Natural killer cell (primary cell): ENCODE measurements around the gene TAF4. TPM values are rescaled to one million over a fixed set of nuclear protein-coding genes. Genes with fewer than 3 reads are reported as not detected.

Source experiments
- ATAC-seq, 3 donors: fragments of 150-1000 bp in 2 of 3; fragments of 200-7000 bp in 1 of 3; cut with Tn5 transposase; 1 replicate in 1 of 3; 2 replicates in 2 of 3; pipeline ENCODE4 v1.10.0; 2021; ENCODE audit warnings: mild to moderate bottlenecking in 2 of 3, moderate library complexity in 2 of 3
- DNase-seq, 2 donors: peaks; one replicate each; pipeline versions ENCODE4 v3.0.0 to v3.0.0-alpha.2; 2013 to 2021; ENCODE audit warnings: mixed read lengths in 1 of 2
- H3K27ac ChIP-seq: one replicate; pipeline ENCODE4 v1.5.1; 2013; ENCODE audit warnings: mild to moderate bottlenecking, low read length
- H3K27me3 ChIP-seq: one replicate; pipeline ENCODE4 v1.6.1; 2013; ENCODE audit warnings: low read length; ENCODE audit not compliant: control insufficient read depth, insufficient read depth
- H3K36me3 ChIP-seq: one replicate; pipeline ENCODE4 v1.6.1; 2013; ENCODE audit warnings: low read length; ENCODE audit not compliant: control insufficient read depth, insufficient read depth
- H3K4me1 ChIP-seq: one replicate; pipeline ENCODE4 v1.6.1; 2013; ENCODE audit warnings: low read length; ENCODE audit not compliant: control insufficient read depth, insufficient read depth
- H3K4me3 ChIP-seq: one replicate; pipeline ENCODE4 v1.5.1; 2013; ENCODE audit warnings: low read length
- H3K9me3 ChIP-seq: one replicate; pipeline ENCODE4 v1.6.1; 2013; ENCODE audit warnings: low read length; ENCODE audit not compliant: control insufficient read depth, insufficient read depth
- H3K27ac Mint-ChIP-seq, 2 donors: one replicate each; pipeline ENCODE4 v1.8.0; 2022; ENCODE audit warnings: mild to moderate bottlenecking in 2 of 2, mixed read lengths in 2 of 2, moderate library complexity in 1 of 2
- H3K27me3 Mint-ChIP-seq, 2 donors: one replicate each; pipeline ENCODE4 v1.8.0; 2022; ENCODE audit warnings: low read depth in 2 of 2, mixed read lengths in 2 of 2
- H3K36me3 Mint-ChIP-seq: one replicate; pipeline ENCODE4 v1.8.0; 2022; ENCODE audit warnings: mixed read lengths
- H3K4me1 Mint-ChIP-seq, 2 donors: one replicate each; pipeline ENCODE4 v1.8.0; 2022; ENCODE audit warnings: mixed read lengths in 2 of 2
- H3K4me3 Mint-ChIP-seq: one replicate; pipeline ENCODE4 v1.8.0; 2022; ENCODE audit warnings: mild to moderate bottlenecking, moderate library complexity, mixed read lengths
- H3K9me3 Mint-ChIP-seq, 2 donors: one replicate each; pipeline ENCODE4 v1.8.0; 2022; ENCODE audit warnings: mixed read lengths in 2 of 2
- CTCF ChIP-seq: fragments of 200-600 bp; IDR thresholded peaks from one replicate; pipeline ENCODE4 v1.8.0; 2022; ENCODE audit warnings: antibody characterized with exemption
- WGBS: methylation state at CpG from one replicate; pipeline ENCODE4 v1.1.7; 2013; ENCODE audit warnings: missing lambda C conversion rate; ENCODE audit not compliant: insufficient coverage; 5-methylcytosine and 5-hydroxymethylcytosine counted together
- intact Hi-C: fragments of 100-400 bp; cut with micrococcal nuclease; formaldehyde crosslinking; loops from one replicate; pipeline ENCODE4 v1.14.2; 2022
- total RNA-seq, 4 donors: library from RNA; stranded (reverse); fragments of 120-200 nt in 1 of 4; gene quantifications; one replicate each; pipeline versions ENCODE4 v1.2.3 to v1.2.4, GENCODE V29; 2013 to 2022

Gene TAF4
- total RNA-seq, 3 donors from 2014 or later (not counting 1 experiment from before 2014, with no cell fraction given) = 30.0 to 35.1 (median 30.3) TPM

GRCh38 chr20:61968932-61969331, 96.7 kb downstream of the TAF4 start:
- H3K27me3 ChIP-seq = peaks cover 5% of the 10 kb centered on the region
- Mint-ChIP-seq H3K9me3 (no peaks in the 10 kb centered on the region), H3K4me3 (no peak overlapping the region), H3K36me3 (no peaks in the 10 kb centered on the region), H3K4me1 (peaks cover 5 to 6% of the 10 kb centered on the region in 2 donors), H3K27ac (no peak overlapping the region), H3K27me3 (peaks cover 0 to 10% of the 10 kb centered on the region in 2 donors)
- no peak for TF ChIP-seq CTCF
- H3K9me3 ChIP-seq = no peaks in the 10 kb centered on the region
- H3K36me3 ChIP-seq = peaks cover 13% of the 10 kb centered on the region
- H3K4me1 ChIP-seq = peaks cover 5% of the 10 kb centered on the region
- 93% methylated on average over 11 of the region's 11 CpGs for WGBS
- ATAC-seq (no peak), DNase-seq (no peak)
- H3K27ac ChIP-seq = no peak overlapping the region
- intact Hi-C loops = no loop called here
- no peak overlapping the region for H3K4me3 ChIP-seq

DNA sequence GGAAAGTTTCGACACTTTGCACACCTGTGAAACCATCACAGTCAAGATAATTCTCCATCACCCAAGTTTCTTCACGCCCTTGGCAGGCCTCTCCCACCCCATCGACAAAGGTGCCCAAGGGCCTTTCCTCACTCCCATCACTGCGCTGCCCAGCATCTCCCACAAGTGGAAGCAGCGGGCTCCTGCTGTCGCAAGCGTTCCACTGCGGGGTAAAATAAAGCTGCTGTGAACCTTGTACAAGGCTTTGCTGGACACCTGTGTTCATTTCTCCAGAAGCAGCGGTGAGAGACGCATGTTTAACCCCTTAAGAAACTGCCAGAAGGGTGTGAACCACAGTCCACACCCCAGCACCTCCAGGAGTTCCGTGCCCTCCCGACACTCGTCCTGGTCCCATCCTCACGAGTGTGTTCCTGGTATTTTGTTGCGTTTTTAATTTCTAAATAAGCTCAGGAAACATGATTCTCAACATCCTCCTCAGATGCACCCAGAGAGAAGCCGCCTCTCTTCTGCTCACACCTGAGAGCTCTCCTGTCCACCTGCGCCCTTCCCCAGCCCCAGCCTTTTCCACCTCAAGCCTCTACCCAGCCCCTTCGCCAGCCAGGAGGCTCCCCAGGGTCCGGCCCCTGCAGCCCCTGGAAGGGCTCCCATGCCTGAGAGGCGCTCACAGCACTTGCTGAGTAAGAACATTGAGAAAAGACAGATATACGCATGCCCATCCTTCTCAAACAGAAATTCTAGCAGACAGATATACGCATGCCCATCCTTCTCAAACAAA, 97.5 kb downstream of the TAF4 start:
- TF ChIP-seq CTCF = no peak
- Mint-ChIP-seq H3K9me3 (no peaks in the 10 kb centered on the region), H3K27me3 (peaks cover 0 to 10% of the 10 kb centered on the region in 2 donors), H3K4me3 (no peak overlapping the region), H3K4me1 (peaks cover 5 to 6% of the 10 kb centered on the region in 2 donors), H3K27ac (no peak overlapping the region), H3K36me3 (no peaks in the 10 kb centered on the region)
- ATAC-seq (no peak), DNase-seq (no peak)
- H3K9me3 ChIP-seq = no peaks in the 10 kb centered on the region
- 90% methylated on average over 22 of the region's 22 CpGs for WGBS
- no peak overlapping the region for H3K27ac ChIP-seq
- peaks cover 5% of the 10 kb centered on the region for H3K27me3 ChIP-seq
- H3K4me3 ChIP-seq = no peak overlapping the region
- H3K36me3 ChIP-seq = peaks cover 8% of the 10 kb centered on the region
- peaks cover 5% of the 10 kb centered on the region for H3K4me1 ChIP-seq
- intact Hi-C loops = no loop called here

DNA sequence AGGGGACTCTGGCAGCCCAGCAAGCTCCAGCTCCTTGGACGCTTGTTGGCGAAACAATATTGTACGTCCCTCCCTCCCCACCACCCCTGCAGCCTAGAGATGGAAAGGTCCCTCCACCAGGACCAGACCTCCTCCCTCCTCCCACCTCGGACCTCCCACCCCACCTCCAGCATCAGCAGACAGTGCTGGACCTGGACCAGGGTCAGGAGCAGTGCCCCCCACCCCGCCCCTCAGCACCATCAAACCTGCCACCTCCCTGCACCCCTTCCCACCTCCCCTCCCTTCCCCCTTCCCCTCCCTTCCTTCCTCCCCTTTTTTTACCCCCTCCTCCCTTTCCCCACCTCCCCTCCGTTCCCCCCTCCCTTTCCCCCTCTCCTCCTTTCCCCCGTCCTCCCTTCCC, 98.4 kb downstream of the TAF4 start:
- Mint-ChIP-seq H3K9me3 (no peaks in the 10 kb centered on the region), H3K27ac (no peak overlapping the region), H3K4me1 (peaks cover 5 to 6% of the 10 kb centered on the region in 2 donors), H3K4me3 (no peak overlapping the region), H3K27me3 (peaks cover 0 to 10% of the 10 kb centered on the region in 2 donors), H3K36me3 (no peaks in the 10 kb centered on the region)
- H3K27me3 ChIP-seq = peaks cover 5% of the 10 kb centered on the region
- no peak for ATAC-seq
- TF ChIP-seq CTCF = no peak
- H3K27ac ChIP-seq = no peak overlapping the region
- WGBS = 80% methylated on average over 5 of the region's 7 CpGs
- no peaks in the 10 kb centered on the region for H3K36me3 ChIP-seq
- intact Hi-C loops = no loop called here
- H3K9me3 ChIP-seq = no peaks in the 10 kb centered on the region
- DNase-seq = no peak
- peaks cover 5% of the 10 kb centered on the region for H3K4me1 ChIP-seq
- H3K4me3 ChIP-seq = no peak overlapping the region
